DOHH2 (cell line): Measurements from ENCODE around the gene DDI2.

Experiments
- CTCF ChIP-seq: fragments of 200-600 bp; sonication (generic); IDR thresholded peaks from one replicate; pipeline ENCODE4 v1.5.1; 2014; ENCODE audit warnings: antibody characterized with exemption, mild to moderate bottlenecking, low read depth, low read length; ENCODE audit not compliant: poor library complexity, severe bottlenecking
- EZH2phosphoT487 ChIP-seq: fragments of 200-600 bp; sonication (generic); IDR thresholded peaks from 2 replicates; pipeline ENCODE4 v1.6.1; 2017; ENCODE audit warnings: borderline replicate concordance, mild to moderate bottlenecking, antibody characterized with exemption, low read length, moderate library complexity, mixed read lengths

GRCh38 chr1:15700508-15700907, 83.2 kb downstream of the DDI2 start:
- no peak for TF ChIP-seq CTCF
- TF ChIP-seq EZH2phosphoT487: no peak
